Fibroblast of the aortic adventitia (primary cell): ENCODE results near the gene COG8. TPM values are rescaled to one million over a fixed set of nuclear protein-coding genes. Genes with fewer than 3 reads are reported as not detected.
A peak's percentile ranks its signal among the peaks of the same experiment; 100 is the strongest.

Experiments used
- DNase-seq: peaks from one replicate; pipeline ENCODE4 v3.0.0-alpha.2; 2010; ENCODE audit warnings: low read depth
- H3K4me3 ChIP-seq: 2 replicates; pipeline ENCODE4 v1.5.1; 2011; ENCODE audit warnings: low read depth, mild to moderate bottlenecking, control low read depth, low read length, moderate library complexity
- total RNA-seq: library from RNA; depleted of rRNA; stranded (reverse); fragments of >200 nt; gene quantifications from 2 replicates; pipeline ENCODE4 v1.2.3, GENCODE V29; 2012; ENCODE audit warnings: low replicate concordance
- TF ChIP-seq, protein P1 (sequence below): IDR thresholded peaks from 2 replicates; pipeline ENCODE4 v1.5.1; 2011; ENCODE audit warnings: mild to moderate bottlenecking, low read length, control low read depth, inconsistent platforms; ENCODE audit not compliant: insufficient read depth

COG8 gene
- total RNA-seq, 1 donor, result 51.5 TPM

DNA sequence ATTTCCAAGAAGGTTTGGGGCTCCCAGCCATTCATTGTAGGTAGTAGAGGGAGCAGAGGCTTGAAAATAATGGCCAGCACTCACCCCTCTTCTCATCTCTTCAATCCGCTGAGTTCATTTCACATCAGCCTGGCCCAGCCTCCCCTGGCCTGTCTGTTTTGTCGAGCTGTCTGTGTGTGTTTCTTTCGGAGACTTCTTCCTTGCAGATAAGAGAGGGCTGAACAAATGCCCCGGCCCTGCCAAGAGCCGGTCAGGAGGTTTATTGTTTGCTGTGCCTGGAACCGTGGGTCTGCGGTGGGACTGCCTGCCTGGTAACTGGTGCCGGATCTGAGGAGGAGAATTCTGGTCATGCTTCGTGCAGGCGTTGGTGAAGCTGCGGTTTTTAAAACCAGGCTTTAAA lies 24.8 kb downstream of the COG8 start:
- no peak for DNase-seq
- TF ChIP-seq, protein P1, sequence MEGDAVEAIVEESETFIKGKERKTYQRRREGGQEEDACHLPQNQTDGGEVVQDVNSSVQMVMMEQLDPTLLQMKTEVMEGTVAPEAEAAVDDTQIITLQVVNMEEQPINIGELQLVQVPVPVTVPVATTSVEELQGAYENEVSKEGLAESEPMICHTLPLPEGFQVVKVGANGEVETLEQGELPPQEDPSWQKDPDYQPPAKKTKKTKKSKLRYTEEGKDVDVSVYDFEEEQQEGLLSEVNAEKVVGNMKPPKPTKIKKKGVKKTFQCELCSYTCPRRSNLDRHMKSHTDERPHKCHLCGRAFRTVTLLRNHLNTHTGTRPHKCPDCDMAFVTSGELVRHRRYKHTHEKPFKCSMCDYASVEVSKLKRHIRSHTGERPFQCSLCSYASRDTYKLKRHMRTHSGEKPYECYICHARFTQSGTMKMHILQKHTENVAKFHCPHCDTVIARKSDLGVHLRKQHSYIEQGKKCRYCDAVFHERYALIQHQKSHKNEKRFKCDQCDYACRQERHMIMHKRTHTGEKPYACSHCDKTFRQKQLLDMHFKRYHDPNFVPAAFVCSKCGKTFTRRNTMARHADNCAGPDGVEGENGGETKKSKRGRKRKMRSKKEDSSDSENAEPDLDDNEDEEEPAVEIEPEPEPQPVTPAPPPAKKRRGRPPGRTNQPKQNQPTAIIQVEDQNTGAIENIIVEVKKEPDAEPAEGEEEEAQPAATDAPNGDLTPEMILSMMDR, result no peak
- H3K4me3 ChIP-seq, result no peak overlapping the region

DNA sequence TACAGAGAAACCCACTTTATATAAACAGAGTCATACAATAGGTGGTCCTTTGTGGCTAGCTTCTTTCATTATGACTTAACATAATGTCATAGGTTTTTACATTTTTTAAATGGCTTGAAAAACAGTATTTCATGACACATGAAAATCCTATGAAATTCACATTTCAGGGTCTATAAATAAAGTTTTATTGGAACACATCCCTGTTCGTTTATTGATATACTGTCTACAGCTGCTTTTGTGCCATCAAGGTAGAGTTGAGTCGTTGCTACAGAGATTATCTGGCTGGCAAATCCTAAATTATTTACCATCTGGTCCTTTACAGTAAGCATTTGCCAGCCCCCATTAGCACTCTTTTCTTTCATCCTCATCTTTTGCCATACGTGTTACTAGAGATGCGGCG lies 25.9 kb downstream of the COG8 start:
- no peak overlapping the region for H3K4me3 ChIP-seq

DNA sequence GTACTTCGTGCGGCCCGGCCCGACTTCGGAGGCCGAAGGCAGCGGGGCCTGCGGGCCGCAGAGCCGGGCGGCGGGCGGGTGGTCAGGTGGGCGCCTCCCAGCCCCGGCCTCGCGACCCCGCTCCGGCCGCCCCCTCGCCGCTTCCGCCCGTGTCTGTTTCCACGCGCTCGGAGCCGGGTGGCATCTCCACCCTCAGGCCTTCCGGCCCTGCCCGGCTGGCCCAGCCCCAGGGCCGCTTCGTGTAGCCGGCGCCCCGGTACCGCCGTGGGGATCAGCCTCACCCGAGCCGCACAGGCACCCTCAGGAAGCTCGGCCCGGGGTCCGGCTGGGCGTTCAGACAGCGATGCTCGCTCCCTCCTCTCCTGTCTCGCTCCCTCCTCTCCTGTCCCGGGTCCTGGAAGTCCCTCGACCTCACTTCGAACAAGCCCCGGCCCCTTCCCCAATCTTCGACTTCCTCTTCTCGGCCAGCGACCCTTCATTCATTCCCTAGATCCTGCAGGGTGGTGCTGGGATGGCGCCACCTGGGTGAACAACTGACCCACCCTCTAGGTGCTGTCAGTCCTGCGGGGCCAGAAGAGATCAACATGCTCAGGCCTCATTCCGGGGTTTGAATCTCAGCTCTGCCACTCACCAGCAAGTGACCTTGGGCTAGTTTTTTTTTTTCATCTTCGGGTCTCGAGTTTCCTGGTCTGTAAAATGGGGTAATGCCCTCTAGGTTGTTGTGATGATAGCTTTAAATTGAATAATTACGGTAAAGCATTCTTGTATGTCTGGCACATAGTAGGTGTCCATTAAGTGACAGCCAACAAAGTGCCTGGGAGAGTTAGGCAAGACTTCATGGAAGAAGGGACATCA lies 27.6 kb downstream of the COG8 start:
- peak overlapping the region; percentile 88 for H3K4me3 ChIP-seq
- DNase-seq, result no peak
- TF ChIP-seq, protein P1, result no peak

More for the DNA sequence above, 25.9 kb downstream of the COG8 start:
- TF ChIP-seq, protein P1, result no peak
- no peak for DNase-seq

DNA sequence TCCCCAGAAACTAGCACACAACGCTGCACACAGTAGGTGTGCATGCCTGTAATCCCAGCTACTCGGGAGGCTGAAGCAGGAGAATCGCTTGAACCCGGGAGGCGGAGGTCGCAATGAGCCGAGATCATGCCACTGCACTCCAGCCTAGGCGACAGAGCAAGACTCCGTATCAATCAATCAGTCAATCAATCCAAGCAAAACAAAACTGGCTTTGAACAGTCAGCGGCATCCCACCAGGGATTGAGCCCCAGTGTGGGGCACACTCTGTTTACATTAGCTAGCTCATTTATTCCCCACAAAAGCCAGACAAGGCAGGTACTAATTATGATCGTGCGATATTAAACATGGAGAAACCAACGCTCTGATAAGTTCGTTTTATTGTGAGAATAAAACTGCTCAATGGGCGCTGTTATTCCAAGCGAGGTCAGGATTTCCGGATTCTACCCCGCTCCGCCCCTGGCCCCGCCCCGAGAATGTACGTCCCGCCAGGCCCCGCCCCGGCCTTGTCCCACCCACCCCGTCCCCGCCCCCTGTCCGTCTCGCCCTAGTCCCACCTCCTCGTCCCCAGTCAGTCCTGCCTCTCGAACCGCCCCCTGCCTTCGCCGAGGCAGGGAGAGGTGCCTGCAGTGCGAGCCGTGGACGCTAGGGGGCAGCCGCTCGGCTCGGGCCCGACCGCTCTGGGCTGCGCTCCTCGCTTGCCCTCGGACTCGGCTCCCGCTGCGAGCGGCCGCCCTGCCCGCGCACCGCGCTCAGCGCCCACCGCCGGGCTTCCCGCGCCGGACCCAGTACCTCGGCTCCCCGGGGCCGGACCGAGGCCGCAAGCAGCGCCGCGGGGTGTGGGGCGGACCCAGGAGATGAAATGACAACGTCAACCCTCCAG lies 28.5 kb downstream of the COG8 start, which contains the start of gene VPS4A:
Gene VPS4A, plus strand, starts transcription at position 698 of the 880 bp plus-strand sequence. Its CDS starts 162 bp downstream, at position 860.
- DNase-seq, result peak; percentile 94
- TF ChIP-seq, protein P1, result peak; percentile 88
- peak within 1 kb of the TSS; percentile 88 for H3K4me3 ChIP-seq

DNA sequence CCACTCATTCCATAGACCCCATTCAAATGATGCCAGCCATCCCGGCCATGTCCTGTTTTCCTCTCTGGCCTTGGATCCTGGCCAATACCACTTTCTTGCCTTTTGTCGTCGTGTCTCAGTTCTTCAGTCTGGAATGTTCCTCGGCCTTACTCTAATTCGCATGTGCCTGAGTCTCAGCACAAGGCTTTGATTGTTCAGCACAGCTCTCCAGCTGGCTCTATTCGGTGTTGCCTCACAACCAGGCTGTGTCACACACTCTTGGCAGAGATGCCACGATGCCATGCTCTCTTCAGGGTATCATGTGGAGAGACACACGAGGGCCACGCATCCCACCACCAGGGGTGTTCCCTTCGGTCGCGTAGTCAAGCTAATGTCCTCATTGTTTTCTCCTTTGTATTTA lies 30.0 kb downstream of the COG8 start:
- no peak overlapping the region for H3K4me3 ChIP-seq
- TF ChIP-seq, protein P1, result no peak
- no peak for DNase-seq

DNA sequence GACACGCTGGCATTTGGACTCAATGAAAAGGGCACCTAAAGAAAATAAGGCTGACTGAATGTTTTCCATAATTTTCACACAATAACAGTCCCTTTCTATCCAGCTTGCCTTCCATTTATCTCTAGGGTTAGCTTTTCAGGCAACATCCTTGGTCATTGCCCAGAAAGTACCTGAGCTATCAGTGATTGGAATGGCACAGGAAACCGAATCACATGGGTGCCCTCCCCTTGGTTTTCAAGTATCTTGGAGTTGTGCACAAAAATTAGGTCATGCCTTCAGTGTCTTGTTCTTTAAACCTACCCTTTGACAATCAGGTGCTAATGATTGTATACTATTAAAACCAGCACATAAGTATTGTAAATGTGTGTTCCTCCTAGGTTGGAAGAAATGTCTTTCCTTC lies 31.5 kb downstream of the COG8 start:
- TF ChIP-seq, protein P1, result no peak
- no peak for DNase-seq
- H3K4me3 ChIP-seq, result no peak overlapping the region
